ENCODE results near the gene CCDC107. TPM values are rescaled to one million over a fixed set of nuclear protein-coding genes. Genes with fewer than 3 reads are reported as not detected.

Gene CCDC107
- total RNA-seq, 2 donors from 2014 or later = 38.5 to 64.3 TPM

DNA sequence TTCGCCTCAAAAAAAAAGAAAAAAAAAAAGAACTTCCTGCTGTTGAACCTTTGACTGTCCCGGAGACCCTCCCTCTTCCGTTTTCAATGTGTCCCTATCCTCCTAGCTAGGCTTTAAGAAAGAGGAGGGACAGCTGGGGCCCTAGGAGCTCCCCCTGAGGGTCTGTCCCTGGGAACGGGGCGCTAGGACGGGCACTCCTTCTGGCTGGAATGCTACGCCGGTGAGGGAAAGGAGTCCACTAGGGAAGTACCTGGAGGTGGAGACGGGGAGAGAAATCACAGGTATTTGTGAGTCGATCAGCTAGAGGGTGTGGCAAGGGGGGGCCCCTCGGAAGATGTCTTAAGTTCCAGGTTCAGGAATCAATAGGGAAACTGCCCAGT is 11.9 kb upstream of the CCDC107 start:
- Histone ChIP-seq H3K4me1 (peaks cover 0 to 15% of the 10 kb centered on the region in 2 donors), H3K27me3 (no peaks in the 10 kb centered on the region), H3K36me3 (no peaks in the 10 kb centered on the region), H3K9me3 (no peaks in the 10 kb centered on the region), H3K27ac (peak overlapping the region; percentile 86 to 91), H3K4me3 (peak overlapping the region; percentile 55 to 58)
- no peak for DNase-seq (ENCODE audit: low spot score)
- TF ChIP-seq, protein P1, sequence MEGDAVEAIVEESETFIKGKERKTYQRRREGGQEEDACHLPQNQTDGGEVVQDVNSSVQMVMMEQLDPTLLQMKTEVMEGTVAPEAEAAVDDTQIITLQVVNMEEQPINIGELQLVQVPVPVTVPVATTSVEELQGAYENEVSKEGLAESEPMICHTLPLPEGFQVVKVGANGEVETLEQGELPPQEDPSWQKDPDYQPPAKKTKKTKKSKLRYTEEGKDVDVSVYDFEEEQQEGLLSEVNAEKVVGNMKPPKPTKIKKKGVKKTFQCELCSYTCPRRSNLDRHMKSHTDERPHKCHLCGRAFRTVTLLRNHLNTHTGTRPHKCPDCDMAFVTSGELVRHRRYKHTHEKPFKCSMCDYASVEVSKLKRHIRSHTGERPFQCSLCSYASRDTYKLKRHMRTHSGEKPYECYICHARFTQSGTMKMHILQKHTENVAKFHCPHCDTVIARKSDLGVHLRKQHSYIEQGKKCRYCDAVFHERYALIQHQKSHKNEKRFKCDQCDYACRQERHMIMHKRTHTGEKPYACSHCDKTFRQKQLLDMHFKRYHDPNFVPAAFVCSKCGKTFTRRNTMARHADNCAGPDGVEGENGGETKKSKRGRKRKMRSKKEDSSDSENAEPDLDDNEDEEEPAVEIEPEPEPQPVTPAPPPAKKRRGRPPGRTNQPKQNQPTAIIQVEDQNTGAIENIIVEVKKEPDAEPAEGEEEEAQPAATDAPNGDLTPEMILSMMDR (IDR thresholded peaks at IDR 0.05) = no peak

DNA sequence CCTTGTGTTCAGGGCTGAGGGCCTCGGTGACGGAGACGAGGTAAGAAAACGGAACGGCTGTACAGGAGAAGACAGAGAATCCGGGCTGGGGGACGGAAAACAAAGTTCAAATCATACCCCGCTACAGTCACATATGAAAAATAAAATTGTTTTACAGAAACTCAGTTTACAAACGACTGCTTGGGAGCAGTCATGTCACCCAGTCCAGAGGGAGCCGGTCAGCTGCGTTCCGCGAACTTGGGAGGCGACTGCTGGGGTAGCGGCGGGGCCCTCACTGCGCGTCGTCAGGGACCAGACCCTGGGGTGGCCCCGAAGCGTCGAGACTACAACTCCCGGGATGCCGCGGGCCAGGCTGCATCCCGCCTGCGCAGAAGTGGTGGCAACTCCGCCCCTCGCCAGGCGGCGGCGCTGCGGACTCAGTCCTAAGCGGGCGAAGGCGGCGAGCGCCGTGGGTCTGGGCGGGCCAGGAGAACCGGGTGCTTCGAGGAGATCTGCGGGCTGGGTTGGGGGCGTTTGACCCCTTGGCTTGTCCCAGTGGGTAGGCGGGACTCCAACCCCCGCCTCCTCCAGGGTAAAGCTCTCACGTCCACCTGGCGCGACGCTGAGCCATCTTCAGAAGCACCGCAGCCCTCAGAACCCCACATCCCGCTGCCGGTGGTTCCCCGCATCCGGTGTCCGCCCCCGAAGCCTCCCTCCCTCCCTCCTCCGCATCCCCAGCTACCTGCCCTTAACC is 11.4 kb upstream of the CCDC107 start:
- H3K36me3 ChIP-seq = no peaks in the 10 kb centered on the region
- peak; percentile 93 for DNase-seq (ENCODE audit: low spot score)
- H3K27me3 ChIP-seq = no peaks in the 10 kb centered on the region
- H3K4me1 ChIP-seq = peaks cover 0 to 15% of the 10 kb centered on the region in 2 donors
- peak overlapping the region; percentile 86 to 91 for H3K27ac ChIP-seq
- H3K9me3 ChIP-seq = no peaks in the 10 kb centered on the region
- H3K4me3 ChIP-seq = peak overlapping the region; percentile 55 to 58
- TF ChIP-seq, protein P1 (IDR thresholded peaks at IDR 0.05) = peak; percentile 89 to 99

DNA sequence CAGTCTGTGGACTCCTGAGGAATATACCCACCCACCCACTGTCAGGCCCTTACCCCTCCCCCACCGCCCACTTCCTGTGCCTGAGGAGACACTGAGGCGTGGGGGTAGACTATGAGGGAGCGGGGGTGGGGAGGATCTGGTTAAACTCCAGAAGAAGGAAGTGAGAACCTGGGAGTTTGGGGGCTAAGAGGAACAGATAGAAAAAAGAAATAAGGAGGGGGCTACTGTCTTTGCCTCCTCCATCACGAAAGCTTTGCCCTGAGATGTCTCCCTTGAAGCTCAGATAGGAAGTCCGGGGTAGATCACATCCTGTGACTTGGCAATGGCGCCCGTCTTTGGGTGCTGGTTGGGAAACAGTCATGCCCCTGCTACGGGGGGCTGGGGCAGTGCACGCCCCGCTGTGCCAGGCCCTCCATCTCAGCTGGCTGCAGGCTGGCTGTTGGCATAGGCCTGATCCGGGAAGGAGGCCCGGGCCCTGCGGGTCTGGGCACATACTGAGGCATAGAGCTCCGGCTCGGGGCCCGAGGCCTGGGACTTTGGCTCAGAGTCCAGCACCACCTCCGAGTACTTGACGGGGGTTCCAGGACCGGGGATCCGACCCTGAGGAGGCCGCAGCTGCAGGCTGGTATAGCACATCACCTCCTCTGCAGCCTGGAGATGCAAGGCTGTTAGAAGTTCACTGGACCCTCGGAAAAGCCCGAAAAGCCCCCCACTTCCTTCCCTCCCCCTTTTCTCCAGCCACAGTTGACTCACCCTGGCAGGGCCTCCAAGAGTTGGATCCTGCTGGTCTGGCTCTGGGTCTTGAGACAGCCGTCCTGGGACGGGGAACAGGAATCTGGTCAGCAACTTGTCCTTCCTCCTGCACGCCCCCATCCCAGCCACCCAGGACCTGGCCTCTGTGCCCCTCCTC is 8.4 kb upstream of the CCDC107 start:
- no peaks in the 10 kb centered on the region for H3K27me3 ChIP-seq
- peak overlapping the region; percentile 41 to 42 for H3K27ac ChIP-seq
- TF ChIP-seq, protein P1 (IDR thresholded peaks at IDR 0.05) = no peak
- peaks cover 0 to 15% of the 10 kb centered on the region in 2 donors for H3K4me1 ChIP-seq
- H3K36me3 ChIP-seq = no peaks in the 10 kb centered on the region
- H3K4me3 ChIP-seq = peak overlapping the region in 1 of 2 donors; percentile 6
- H3K9me3 ChIP-seq = no peaks in the 10 kb centered on the region
- DNase-seq (ENCODE audit: low spot score) = no peak

DNA sequence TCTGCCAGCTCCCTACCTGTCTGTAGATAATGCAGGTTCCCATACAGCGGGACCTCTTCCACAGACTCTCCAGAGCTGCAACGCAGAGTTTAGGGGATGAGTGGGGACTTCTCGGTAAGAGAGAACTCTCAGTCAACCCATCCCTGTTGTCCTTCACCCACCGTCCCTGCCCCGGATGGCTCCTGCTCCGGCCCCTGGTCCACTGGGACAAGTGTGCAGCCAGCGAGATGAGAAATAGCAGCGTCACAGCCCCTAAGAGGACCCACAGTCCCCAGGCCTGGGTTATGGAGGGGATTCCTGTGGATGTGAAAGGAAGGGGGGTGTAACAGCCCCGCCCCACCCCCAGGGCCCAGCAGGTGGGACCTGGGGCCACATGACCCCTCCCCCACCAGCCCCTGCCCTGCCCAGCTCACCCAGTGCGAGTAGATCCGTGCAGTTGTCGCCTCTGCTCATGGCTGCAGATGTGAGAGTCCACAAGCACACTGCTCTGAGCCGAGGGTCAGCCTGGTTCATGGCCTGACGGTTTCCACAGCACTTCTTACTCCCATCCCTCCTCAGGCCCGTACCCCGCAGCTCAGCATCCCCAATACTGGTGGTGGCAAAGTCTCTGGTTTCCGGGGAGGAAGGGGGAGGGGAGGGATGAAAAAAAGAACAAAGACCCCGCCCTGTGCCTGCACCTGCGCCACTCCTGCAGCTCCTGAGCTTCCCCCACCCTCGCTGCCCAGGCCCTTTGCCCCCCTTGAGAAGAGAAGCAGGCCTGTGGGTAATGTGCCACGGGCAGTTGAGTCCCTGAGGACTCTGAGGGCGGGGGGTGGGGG is 7.5 kb upstream of the CCDC107 start, which contains the start of gene SIT1:
Gene SIT1 (minus strand): TSS at position 591 of the 818 bp plus-strand sequence. CDS start 78 bp downstream, at position 513.
- H3K4me1 ChIP-seq = peaks cover 0 to 14% of the 10 kb centered on the region in 2 donors
- no peaks in the 10 kb centered on the region for H3K36me3 ChIP-seq
- no peaks in the 10 kb centered on the region for H3K27me3 ChIP-seq
- H3K27ac ChIP-seq = peak within 1 kb of the TSS; percentile 41 to 42
- TF ChIP-seq, protein P1 (IDR thresholded peaks at IDR 0.05) = no peak
- H3K9me3 ChIP-seq = no peaks in the 10 kb centered on the region
- peak within 1 kb of the TSS in 1 of 2 donors; percentile 6 for H3K4me3 ChIP-seq
- no peak for DNase-seq (ENCODE audit: low spot score)

All from right atrium auricular region (tissue), 2 donors.